PC-3 (cell line): ENCODE measurements around the gene RYR2. TPM values are rescaled to one million over a fixed set of nuclear protein-coding genes. Genes with fewer than 3 reads are reported as not detected.

Source experiments
- ATAC-seq: fragments of 200-7000 bp; cut with Tn5 transposase; 2 replicates; pipeline ENCODE4 v1.9.1; 2020; ENCODE audit warnings: mild to moderate bottlenecking, moderate library complexity
- BruUV-seq: library from RNA; stranded (reverse); fragments of 400-500 nt; replicated peaks from 2 replicates; lab custom pipeline; 2021; lab: Mats Ljungman, UMichigan
- CTCF ChIA-PET: fragments of 300-600 bp; sonication (Branson Sonifier 250); formaldehyde crosslinking; loops from one replicate; lab custom pipeline; 2022; ENCODE audit warnings: antibody characterized with exemption; lab: Charles Lee
- POLR2A ChIA-PET: fragments of 300-600 bp; sonication (Branson Sonifier 250); formaldehyde crosslinking; loops from one replicate; lab custom pipeline; 2022; ENCODE audit warnings: antibody characterized with exemption; ENCODE audit not compliant: unreplicated experiment; lab: Charles Lee
- DNase-seq: peaks from one replicate; pipeline ENCODE4 v3.0.0-alpha.2; 2015
- H2AFZ ChIP-seq: fragments of 300-600 bp; sonication (generic); 2 replicates; pipeline ENCODE4 v1.6.0; 2016; ENCODE audit warnings: antibody characterized with exemption, low read length
- H3F3A ChIP-seq: fragments of 300-600 bp; sonication (generic); one replicate; pipeline ENCODE4 v1.6.0; 2017; ENCODE audit warnings: antibody characterized with exemption, low read length, control low read depth, mild to moderate bottlenecking; ENCODE audit not compliant: unreplicated experiment
- H3K27ac ChIP-seq: fragments of 300-600 bp; sonication (generic); 2 replicates; pipeline ENCODE4 v1.5.1; 2016; ENCODE audit warnings: mild to moderate bottlenecking, low read length
- H3K27me3 ChIP-seq: fragments of 300-600 bp; sonication (generic); 2 replicates; pipeline ENCODE4 v1.6.1; 2016; ENCODE audit warnings: low read length, mixed read lengths
- H3K36me3 ChIP-seq: fragments of 300-600 bp; sonication (generic); 2 replicates; pipeline ENCODE4 v1.6.1; 2016; ENCODE audit warnings: low read depth, mixed run types, low read length, mixed read lengths
- H3K4me1 ChIP-seq: fragments of 300-600 bp; sonication (generic); 2 replicates; pipeline ENCODE4 v1.5.1; 2016; ENCODE audit warnings: low read length; ENCODE audit not compliant: insufficient read depth
- H3K4me2 ChIP-seq: fragments of 300-600 bp; sonication (generic); 2 replicates; pipeline ENCODE4 v1.6.0; 2016; ENCODE audit warnings: low read length
- H3K4me3 ChIP-seq: fragments of 300-600 bp; sonication (generic); 2 replicates; pipeline ENCODE4 v1.5.1; 2016; ENCODE audit warnings: mild to moderate bottlenecking, low read length, mixed read lengths
- H3K79me2 ChIP-seq: fragments of 300-600 bp; sonication (generic); 2 replicates; pipeline ENCODE4 v1.6.1; 2017; ENCODE audit warnings: low read length, mixed read lengths
- H3K9ac ChIP-seq: fragments of 300-600 bp; sonication (generic); 2 replicates; pipeline ENCODE4 v1.6.0; 2016; ENCODE audit warnings: mild to moderate bottlenecking, low read length
- H3K9me2 ChIP-seq: fragments of 300-600 bp; sonication (generic); replicated peaks from 2 replicates; pipeline ENCODE4 v1.6.1; 2016; ENCODE audit warnings: mixed run types, low read length, mixed read lengths
- H3K9me3 ChIP-seq: fragments of 300-600 bp; sonication (generic); 2 replicates; pipeline ENCODE4 v1.6.1; 2016; ENCODE audit warnings: low read length, mixed read lengths
- H4K20me1 ChIP-seq: fragments of 300-600 bp; sonication (generic); 2 replicates; pipeline ENCODE4 v1.6.1; 2016; ENCODE audit warnings: low read length, mixed read lengths
- EZH2 ChIP-seq: fragments of 300-600 bp; sonication (generic); IDR thresholded peaks from one replicate; pipeline ENCODE4 v1.6.1; 2017; ENCODE audit warnings: antibody characterized with exemption, mild to moderate bottlenecking, low read length; ENCODE audit not compliant: unreplicated experiment
- EZH2phosphoT487 ChIP-seq: fragments of 300-600 bp; sonication (generic); IDR thresholded peaks from 2 replicates; pipeline ENCODE4 v1.6.1; 2018; ENCODE audit warnings: mild to moderate bottlenecking, antibody characterized with exemption, low read length, borderline replicate concordance
- intact Hi-C: fragments of 100-400 bp; cut with micrococcal nuclease; formaldehyde crosslinking; loops from 2 replicates; pipeline ENCODE4 v1.9.0; 2023
- total RNA-seq: library from RNA; depleted of rRNA; stranded (reverse); fragments of >200 nt; gene quantifications from 2 replicates; pipeline ENCODE4 v1.2.3, GENCODE V29; 2014
- TF ChIP-seq, protein P1 (sequence below): fragments of 300-600 bp; sonication (generic); conservative IDR thresholded peaks from 2 replicates; pipeline ENCODE4 v1.5.1; 2017; ENCODE audit warnings: antibody characterized with exemption, low read depth, mild to moderate bottlenecking, low read length

Gene RYR2
- total RNA-seq, 1 experiment from 2014 or later = not detected

DNA sequence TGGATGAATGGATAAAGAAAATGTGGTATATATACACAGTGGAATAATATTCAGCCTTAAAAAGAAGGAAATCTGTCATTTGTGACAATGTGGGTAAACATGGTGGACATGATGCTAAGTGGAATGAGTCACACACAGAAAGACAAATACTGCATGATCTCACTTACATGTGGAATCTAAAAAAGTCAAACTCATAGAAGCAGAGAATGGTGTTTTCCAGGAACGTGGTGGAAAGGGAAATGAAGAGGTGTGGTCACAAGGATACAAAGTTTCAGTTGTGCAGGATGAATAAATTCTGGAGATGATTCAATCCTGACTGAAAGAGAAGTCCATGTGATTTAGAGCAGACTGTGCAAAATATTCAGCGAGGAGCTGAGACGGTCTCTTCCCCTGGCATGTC, 56.6 kb downstream of the RYR2 start:
- BruUV-seq = no TSS peak
- Histone ChIP-seq H3K36me3 (no peaks in the 10 kb centered on the region), H3K27me3 (peaks cover 18% of the 10 kb centered on the region; the same call in 1 of the 2 replicates), H3K79me2 (no peaks in the 10 kb centered on the region), H2AFZ (no peak overlapping the region), H3K27ac (no peak overlapping the region), H3K4me2 (no peak overlapping the region), H3K9ac (no peak overlapping the region), H3K9me3 (no peaks in the 10 kb centered on the region), H3K9me2 (no peaks in the 10 kb centered on the region), H4K20me1 (no peaks in the 10 kb centered on the region), H3F3A (no peaks in the 10 kb centered on the region), H3K4me1 (no peaks in the 10 kb centered on the region), H3K4me3 (no peak overlapping the region)
- ChIA-PET CTCF (no interaction called here), POLR2A (no interaction called here)
- ATAC-seq (no peak), DNase-seq (no peak)
- intact Hi-C loops = no loop called here
- TF ChIP-seq EZH2 = no peak
- no peak for TF ChIP-seq EZH2phosphoT487
- TF ChIP-seq, protein P1, sequence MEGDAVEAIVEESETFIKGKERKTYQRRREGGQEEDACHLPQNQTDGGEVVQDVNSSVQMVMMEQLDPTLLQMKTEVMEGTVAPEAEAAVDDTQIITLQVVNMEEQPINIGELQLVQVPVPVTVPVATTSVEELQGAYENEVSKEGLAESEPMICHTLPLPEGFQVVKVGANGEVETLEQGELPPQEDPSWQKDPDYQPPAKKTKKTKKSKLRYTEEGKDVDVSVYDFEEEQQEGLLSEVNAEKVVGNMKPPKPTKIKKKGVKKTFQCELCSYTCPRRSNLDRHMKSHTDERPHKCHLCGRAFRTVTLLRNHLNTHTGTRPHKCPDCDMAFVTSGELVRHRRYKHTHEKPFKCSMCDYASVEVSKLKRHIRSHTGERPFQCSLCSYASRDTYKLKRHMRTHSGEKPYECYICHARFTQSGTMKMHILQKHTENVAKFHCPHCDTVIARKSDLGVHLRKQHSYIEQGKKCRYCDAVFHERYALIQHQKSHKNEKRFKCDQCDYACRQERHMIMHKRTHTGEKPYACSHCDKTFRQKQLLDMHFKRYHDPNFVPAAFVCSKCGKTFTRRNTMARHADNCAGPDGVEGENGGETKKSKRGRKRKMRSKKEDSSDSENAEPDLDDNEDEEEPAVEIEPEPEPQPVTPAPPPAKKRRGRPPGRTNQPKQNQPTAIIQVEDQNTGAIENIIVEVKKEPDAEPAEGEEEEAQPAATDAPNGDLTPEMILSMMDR = no peak

DNA sequence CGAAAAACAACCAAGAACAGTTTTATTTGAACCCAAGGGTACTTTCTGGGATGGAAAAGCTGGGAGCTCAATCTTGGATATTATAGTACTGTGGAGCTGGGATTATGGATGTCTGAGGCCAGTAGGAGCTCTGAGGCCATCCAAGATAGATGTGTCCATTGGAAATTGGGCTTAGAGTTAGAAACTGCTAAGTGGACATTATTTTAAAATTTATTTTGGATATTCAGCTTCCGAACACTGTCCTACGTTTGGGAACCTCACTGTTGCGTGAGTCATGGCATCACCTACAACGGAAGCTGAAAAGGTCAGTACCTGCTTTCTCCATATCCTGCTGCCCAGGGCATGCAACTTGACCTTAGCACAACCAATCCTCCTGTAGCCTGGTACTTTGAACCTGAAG, 61.0 kb downstream of the RYR2 start:
- no peak for DNase-seq
- Histone ChIP-seq H4K20me1 (no peaks in the 10 kb centered on the region), H3K36me3 (no peaks in the 10 kb centered on the region), H3K79me2 (no peaks in the 10 kb centered on the region), H3K4me2 (no peak overlapping the region), H3K9ac (no peak overlapping the region), H3K9me3 (no peaks in the 10 kb centered on the region), H3K4me3 (no peak overlapping the region), H3K27ac (no peak overlapping the region), H3K4me1 (no peaks in the 10 kb centered on the region), H2AFZ (no peak overlapping the region), H3K27me3 (peaks cover 21% of the 10 kb centered on the region), H3F3A (no peaks in the 10 kb centered on the region), H3K9me2 (no peaks in the 10 kb centered on the region)
- ChIA-PET CTCF (no interaction called here), POLR2A (no interaction called here)
- TF ChIP-seq EZH2phosphoT487 = no peak
- TF ChIP-seq EZH2 = no peak
- TF ChIP-seq, protein P1 = no peak
- ATAC-seq = no peak
- intact Hi-C loops = no loop called here
- BruUV-seq = no TSS peak

DNA sequence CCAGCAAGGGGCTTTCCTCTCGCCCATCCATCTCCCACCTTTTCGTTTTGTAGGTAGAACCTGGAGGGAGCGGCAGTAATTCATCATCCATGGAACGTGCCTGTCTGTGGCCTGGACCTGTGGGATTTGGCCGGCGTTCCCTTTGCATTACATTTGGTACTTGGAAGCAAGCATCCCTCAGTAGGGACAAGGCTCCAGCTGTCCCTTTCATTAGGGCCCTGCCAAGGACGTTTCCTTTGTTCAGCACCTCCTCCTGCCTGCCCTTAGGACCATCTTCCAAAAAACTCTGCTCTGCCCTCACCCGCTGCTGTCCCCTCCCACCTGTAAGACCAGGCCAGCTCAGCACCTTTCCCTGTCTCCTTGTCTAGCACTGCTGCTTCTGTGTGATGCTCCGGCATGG, 62.1 kb downstream of the RYR2 start:
- Histone ChIP-seq H3F3A (no peaks in the 10 kb centered on the region), H3K9me3 (no peaks in the 10 kb centered on the region), H3K9me2 (no peaks in the 10 kb centered on the region), H3K4me2 (no peak overlapping the region), H3K79me2 (no peaks in the 10 kb centered on the region), H2AFZ (no peak overlapping the region), H3K4me3 (no peak overlapping the region), H3K27me3 (peaks cover 21% of the 10 kb centered on the region), H3K9ac (no peak overlapping the region), H3K36me3 (no peaks in the 10 kb centered on the region), H4K20me1 (no peaks in the 10 kb centered on the region), H3K4me1 (no peaks in the 10 kb centered on the region), H3K27ac (no peak overlapping the region)
- BruUV-seq = no TSS peak
- TF ChIP-seq EZH2 (no peak), EZH2phosphoT487 (no peak)
- TF ChIP-seq, protein P1 = no peak
- DNase-seq (no peak), ATAC-seq (no peak)
- ChIA-PET POLR2A (no interaction called here), CTCF (no interaction called here)
- intact Hi-C loops = no loop called here
